ENCODE results near the gene REG1A.

GRCh38 chr2:79171348-79171958 is 51.2 kb downstream of the REG1A start:
- TF ChIP-seq CTCF (IDR thresholded peaks at IDR 0.05; ENCODE audit: low read length) (no peak), EZH2 (IDR thresholded peaks at IDR 0.05; ENCODE audit: borderline replicate concordance, low read length) (no peak)
